ENCODE measurements around the gene HELZ.

GRCh38 chr17:67278363-67278762, 33.4 kb upstream of the HELZ start:
- TF ChIP-seq CTCF (IDR thresholded peaks at IDR 0.05; ENCODE audit: low read length) (no peak), EZH2 (IDR thresholded peaks at IDR 0.05; ENCODE audit: borderline replicate concordance, low read length) (no peak)

Data from OCI-LY1 (cell line).